ENCODE measurements around the gene EXOSC10. TPM values are rescaled to one million over a fixed set of nuclear protein-coding genes. Genes with fewer than 3 reads are reported as not detected.

The EXOSC10 gene
- total and polyA plus RNA-seq, 2 donors (not counting 3 experiments of a cell fraction or from before 2014, with no cell fraction given), result 74.9 to 103 TPM

DNA sequence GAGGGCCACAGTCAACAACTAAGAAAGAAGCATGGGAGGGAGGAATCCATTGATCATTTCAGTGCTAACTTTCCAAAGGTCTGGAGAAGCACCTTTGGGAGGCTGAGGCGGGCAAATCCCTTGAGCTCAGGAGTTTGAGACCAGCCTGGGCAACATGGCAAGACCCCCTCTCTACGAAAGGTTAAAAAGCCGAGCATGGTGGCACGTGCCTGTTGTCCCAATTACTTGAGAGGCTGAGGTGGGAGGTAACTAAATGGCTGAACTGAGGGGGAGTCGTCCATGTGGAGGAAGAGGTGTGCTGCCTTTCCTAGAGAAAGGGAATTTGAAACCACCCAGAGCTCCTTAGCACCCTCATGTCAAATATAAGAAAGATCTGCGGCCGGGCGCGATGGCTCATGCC, 68.8 kb downstream of the EXOSC10 start:
- DNase-seq (ENCODE audit: low read depth, low spot score), result no peak
- Histone ChIP-seq H3K4me2 (ENCODE audit: insufficient read depth, low read length) (no peak overlapping the region), H3K79me2 (ENCODE audit: control insufficient read depth, insufficient read depth, low read length) (no peaks in the 10 kb centered on the region), H3K4me3 (replicated peaks in 1 of 3; ENCODE audit: insufficient read depth in 1 of 3, low read depth in 1 of 3, low read length in 3 of 3) (no peak overlapping the region), H4K20me1 (replicated peaks; ENCODE audit: control insufficient read depth, extremely low read depth, insufficient read depth, low read length) (no peaks in the 10 kb centered on the region), H3K9ac (replicated peaks; ENCODE audit: extremely low read depth, insufficient read depth, low read length) (no peak overlapping the region), H3K27ac (ENCODE audit: insufficient read depth, low read depth, low read length) (no peak overlapping the region), H3K4me1 (ENCODE audit: control insufficient read depth, extremely low read depth, insufficient read depth, low read length) (no peaks in the 10 kb centered on the region), H2AFZ (ENCODE audit: low read depth, low read length) (no peak overlapping the region), H3K27me3 (ENCODE audit: control insufficient read depth in 2 of 2, insufficient read depth in 2 of 2, low read length in 2 of 2) (no peaks in the 10 kb centered on the region), H3K9me3 (replicated peaks; ENCODE audit: control insufficient read depth, insufficient read depth, low read length) (no peaks in the 10 kb centered on the region), H3K36me3 (ENCODE audit: control insufficient read depth in 2 of 2, extremely low read depth in 1 of 2, insufficient read depth in 2 of 2, low read length in 2 of 2) (peaks cover 8 to 11% of the 10 kb centered on the region in 2 experiments), H3K9me1 (replicated peaks; ENCODE audit: control insufficient read depth, extremely low read depth, insufficient read depth, low read length) (no peaks in the 10 kb centered on the region)
- no peak for FAIRE-seq
- ChIA-PET POLR2A (no interaction called here), CTCF (interaction anchor here (1.4 kb wide), 1 partner anchor 615 kb away, joined by 6 read pairs; no protein-coding TSS in a partner anchor)
- intact Hi-C loops (cut with micrococcal nuclease), result no loop called here
- BruUV-seq (replicated peaks), result no TSS peak
- dilution Hi-C loops (cut with MboI; ENCODE audit: extremely low pct_ligation_motif_present, low sequenced_read_pairs), result no loop called here
- TF ChIP-seq GATA2 (IDR thresholded peaks at IDR 0.05; ENCODE audit: insufficient read depth, insufficient read length, low read depth, low read length) (no peak), POLR2A (IDR thresholded peaks at IDR 0.05; ENCODE audit: low read depth, low read length) (no peak), MYC (IDR thresholded peaks at IDR 0.05; ENCODE audit: low read depth, low read length) (no peak), POLR2AphosphoS5 (IDR thresholded peaks at IDR 0.05; ENCODE audit: insufficient read depth, low read depth, low read length) (no peak), JUN (IDR thresholded peaks at IDR 0.05; ENCODE audit: borderline replicate concordance, insufficient read depth, insufficient read length, low read depth) (no peak)
- TF ChIP-seq, protein P1, sequence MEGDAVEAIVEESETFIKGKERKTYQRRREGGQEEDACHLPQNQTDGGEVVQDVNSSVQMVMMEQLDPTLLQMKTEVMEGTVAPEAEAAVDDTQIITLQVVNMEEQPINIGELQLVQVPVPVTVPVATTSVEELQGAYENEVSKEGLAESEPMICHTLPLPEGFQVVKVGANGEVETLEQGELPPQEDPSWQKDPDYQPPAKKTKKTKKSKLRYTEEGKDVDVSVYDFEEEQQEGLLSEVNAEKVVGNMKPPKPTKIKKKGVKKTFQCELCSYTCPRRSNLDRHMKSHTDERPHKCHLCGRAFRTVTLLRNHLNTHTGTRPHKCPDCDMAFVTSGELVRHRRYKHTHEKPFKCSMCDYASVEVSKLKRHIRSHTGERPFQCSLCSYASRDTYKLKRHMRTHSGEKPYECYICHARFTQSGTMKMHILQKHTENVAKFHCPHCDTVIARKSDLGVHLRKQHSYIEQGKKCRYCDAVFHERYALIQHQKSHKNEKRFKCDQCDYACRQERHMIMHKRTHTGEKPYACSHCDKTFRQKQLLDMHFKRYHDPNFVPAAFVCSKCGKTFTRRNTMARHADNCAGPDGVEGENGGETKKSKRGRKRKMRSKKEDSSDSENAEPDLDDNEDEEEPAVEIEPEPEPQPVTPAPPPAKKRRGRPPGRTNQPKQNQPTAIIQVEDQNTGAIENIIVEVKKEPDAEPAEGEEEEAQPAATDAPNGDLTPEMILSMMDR (IDR thresholded peaks at IDR 0.05; ENCODE audit: extremely low read depth in 1 of 2, insufficient read depth in 1 of 2, low read depth in 1 of 2, low read length in 2 of 2), result no peak
- TF ChIP-seq, protein P2, sequence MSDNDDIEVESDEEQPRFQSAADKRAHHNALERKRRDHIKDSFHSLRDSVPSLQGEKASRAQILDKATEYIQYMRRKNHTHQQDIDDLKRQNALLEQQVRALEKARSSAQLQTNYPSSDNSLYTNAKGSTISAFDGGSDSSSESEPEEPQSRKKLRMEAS (IDR thresholded peaks at IDR 0.05; ENCODE audit: insufficient read depth, insufficient read length), result no peak
